HTERT RPE-1 (cell line): ENCODE data around the gene TAS2R60.
"Not testable (repeated sequence)": the region's sequence is repeated elsewhere in the genome, so short reads cannot be mapped to it uniquely, and the experiment has no call there.

Source experiments
- in situ Hi-C: fragments of 300-500 bp; cut with MboI; formaldehyde crosslinking; loops from 4 replicates; pipeline ENCODE4 v1.14.3; 2020; ENCODE audit warnings: low sequenced_read_pairs

TAS2R60 gene, protein sequence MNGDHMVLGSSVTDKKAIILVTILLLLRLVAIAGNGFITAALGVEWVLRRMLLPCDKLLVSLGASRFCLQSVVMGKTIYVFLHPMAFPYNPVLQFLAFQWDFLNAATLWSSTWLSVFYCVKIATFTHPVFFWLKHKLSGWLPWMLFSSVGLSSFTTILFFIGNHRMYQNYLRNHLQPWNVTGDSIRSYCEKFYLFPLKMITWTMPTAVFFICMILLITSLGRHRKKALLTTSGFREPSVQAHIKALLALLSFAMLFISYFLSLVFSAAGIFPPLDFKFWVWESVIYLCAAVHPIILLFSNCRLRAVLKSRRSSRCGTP

DNA sequence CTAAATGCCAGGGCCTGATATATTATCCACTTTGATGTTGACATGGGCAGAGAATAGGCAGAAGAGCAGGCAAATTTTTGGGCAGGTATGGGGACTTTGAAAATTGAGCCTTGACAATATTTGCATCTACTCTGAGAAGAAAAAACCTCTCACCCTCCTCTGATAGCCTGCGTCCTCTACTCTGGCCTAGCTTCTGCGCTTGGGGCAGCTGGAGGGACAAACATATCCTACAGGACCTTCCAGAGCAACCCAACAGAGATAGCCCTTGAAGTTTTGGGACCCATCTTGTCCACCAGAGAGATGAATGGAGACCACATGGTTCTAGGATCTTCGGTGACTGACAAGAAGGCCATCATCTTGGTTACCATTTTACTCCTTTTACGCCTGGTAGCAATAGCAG is at the start of gene TAS2R60:
TAS2R60 (plus strand) TSS at position 301 of the 400 bp plus-strand sequence; CDS start at position 301, 0 bp downstream.
- in situ Hi-C loops: no loop called here

DNA sequence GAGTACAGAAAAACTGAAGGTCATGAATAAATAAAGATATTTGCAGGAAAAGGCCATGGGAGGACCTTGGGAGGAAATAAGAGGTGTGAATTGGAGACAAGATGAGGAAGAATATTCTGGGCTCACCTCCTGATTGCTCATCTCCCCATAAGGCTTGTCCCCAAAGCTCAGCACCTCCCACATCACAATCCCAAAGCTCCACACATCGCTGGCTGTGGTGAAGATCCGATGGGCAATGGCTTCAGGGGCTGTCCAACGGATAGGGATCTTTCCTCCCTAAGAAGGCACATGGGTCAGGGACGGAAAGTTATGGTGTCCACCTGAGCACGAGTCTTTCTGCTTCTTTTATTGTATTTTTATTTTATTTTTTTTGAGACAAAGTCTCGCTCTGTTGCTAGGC is 49.2 kb upstream of the TAS2R60 start:
- in situ Hi-C loops: no loop called here

DNA sequence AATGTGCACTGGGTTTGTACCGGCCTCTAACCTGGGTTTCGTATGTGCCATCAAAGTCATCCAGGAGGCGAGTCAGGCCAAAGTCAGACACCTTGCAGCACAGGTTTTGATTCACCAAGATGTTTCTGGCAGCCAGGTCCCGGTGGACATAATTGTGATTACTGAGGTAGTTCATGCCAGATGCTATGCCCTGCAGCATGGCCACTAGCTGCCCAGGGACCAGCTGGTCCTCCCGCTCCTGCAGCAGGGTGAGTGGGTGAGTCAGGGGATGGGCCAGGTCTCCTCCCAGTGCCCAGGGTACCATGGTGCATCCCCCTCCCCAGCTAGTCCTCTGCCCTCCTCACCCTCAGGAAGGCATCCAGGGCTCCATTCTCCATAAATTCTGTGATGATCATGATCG is 48.5 kb upstream of the TAS2R60 start:
- in situ Hi-C loops: no loop called here

DNA sequence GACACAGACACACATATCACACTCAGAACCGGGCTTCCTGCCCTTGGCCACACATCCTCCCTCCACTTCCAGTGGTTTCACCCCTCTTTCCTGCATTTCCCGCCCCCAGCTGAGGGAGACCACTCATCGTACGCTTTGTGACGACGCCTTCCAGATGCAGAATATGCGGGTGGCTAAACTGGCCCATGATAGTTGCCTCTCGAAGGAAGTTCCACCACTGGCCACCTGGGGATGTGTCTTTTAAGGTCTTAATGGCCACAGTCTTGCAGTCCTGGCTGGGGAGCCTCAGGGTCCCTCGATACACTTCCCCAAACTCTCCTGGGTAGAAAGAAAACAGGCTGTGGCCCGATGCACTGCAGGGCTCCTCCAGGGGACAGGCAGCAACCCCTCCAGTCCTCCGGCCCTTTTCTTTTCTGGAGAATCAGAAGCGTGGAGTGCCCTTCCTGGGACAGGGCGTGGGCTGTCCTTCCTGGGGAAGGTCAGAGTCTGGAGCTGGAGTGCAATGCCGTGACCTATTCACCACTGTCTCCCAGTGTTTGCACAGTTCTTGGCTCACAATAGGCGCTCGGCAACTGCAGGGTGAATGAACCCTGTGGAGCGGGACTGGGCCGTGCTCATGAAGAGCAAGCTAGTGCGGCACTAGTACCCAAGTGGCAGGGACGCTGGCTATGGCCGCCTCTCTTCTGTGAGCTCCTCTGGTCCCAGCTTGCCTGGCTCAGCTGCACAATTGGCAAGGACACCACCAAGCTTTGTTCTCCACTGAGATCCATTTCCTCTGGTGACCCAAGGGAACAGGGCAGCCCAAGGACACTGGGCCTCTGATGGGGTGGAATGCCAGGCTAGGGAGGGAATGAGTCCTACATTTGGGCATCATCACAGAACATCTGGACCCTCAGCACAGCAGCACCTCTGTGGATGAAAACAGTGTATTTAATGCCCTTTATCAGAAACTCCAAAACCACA is 47.8 kb upstream of the TAS2R60 start:
- in situ Hi-C loops: no loop called here

DNA sequence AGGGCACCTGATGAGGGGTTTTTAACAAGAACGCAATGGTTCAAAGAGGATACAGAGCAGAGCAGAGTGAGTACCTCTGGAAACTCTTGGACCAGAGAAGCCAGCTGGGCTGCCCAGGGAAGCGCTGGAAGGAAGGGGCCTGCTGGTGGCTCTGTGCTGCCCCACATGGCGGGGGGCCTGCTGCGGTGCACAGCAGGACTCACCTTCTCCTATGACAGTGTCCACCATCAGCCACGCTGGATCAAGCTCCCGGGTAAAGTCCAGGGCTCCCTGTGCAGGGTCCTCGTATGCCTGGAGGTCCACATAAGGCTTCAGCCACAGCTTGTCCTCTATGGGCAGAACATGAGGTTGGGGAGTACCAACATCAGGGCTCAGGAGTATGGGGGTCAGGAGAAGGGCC is 47.1 kb upstream of the TAS2R60 start:
- in situ Hi-C loops: no loop called here

DNA sequence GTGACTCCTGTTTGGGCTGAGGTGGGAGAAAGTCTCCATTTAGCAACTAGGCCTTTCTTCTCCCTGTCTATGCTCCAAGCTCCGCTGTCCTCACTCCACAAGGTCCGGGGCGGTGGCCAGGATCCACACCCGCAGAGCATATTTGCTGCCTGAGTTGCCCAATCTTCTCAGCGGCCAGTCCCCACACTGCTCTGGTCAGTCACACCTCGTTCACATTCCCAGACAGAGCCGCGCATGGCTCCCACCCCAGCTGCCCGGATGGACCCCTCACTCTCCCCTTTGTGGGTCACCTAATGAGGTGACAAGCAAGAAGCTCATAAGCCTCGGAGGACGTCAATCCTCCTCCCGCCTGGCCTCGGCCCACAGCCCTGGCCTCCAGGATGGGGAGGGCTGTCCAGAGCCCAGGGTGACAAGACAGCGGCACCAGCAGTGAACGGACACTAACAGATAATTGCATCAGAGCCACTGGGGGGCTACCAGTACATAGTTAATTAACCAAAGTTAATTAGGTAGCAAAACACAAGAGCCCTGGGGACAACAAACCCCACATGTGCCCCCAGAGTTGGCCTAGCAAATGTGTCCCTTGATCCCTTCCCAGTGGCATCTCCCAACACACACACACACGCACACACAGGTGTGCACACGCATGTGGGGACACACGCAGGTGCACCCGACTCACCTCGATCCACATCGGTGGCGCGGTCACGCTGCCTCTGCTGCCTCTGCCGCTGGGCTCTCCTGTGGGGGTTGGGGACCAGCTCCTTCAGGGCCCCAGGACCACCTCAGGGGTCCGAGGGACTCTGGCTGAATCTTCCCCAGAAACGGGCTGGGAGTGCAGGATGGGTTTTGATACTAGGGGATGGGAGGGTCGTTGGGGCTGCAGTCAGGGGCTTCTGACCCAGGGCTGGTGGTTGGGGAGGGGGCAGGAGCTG is 46.4 kb upstream of the TAS2R60 start:
- in situ Hi-C loops: no loop called here

DNA sequence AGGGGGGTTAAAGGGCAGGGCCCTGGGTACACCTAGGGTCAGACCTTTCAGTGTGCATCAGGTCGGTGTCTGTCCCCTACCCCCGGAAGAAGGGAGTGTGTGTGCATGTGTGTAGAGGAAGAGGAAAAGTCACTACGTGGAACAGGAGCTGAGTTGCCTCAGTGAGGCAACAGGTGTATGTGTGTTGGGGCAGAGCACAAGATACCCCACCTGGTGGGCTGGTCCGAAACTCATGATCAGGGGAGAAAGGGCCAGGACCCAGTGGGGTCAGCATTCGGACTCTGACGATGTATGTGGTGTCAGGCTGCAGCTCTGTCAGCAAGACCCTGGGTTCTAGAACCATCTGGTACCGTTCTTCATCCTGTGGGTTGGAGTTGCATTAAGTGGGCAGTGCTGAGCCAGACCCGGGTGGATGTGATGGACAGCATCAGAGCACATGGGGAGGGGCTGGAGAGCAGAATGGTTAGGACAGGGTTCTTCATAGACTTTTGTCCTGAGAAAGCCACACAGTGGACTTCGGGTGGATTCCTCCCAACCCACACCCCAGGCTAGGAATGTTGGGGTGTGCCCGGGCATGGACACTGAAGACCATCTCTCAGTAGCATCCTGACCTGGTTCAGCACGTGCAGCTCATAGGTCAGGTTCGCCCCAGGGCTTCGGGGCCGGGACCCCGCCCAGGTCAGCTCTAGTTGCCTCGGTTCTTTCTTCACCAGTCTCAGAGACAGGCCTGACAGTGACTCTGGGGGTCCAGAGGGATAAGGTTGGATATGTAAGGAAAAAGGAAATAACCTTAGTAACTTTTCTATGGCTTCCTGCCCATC is 45.3 kb upstream of the TAS2R60 start:
- in situ Hi-C loops: no loop called here

DNA sequence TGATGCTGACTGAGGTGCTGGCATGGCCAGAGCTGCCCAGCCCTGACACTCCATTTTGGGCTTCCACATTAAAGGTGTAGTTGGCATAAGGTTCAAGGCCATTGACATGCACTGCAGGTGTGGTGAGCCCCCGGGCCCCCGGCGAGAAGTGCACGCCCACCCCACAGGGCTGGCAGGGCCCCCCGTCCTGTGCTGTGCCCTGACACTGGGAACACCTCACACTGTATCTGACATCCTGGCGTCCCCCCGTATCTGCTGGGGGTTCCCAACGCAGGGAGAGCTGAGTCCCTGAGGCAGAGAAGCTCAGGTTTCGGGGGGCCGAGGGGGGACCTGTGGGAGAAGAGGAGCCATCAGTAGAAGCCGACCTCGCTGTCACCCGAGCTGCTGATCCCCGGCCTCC is 44.6 kb upstream of the TAS2R60 start:
- in situ Hi-C loops: no loop called here

DNA sequence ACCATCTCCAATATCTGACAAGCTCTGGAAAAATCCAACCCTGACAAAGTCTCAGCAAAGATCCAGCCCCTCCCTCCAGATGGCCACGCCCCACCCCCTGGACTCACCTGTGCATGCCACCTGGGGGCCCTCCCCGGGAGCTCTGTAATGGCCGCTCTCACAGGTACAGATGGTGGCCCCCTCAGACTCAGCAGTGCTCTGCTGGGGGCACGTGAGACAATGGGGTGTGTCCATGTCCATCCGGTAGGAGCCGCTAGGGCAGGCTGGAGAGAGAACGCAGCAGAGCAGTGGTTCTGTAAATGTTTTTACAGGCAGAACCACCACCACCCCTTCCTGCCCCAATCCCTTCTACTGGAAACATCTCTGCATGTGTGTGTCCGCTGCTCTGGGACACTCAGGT is 44.1 kb upstream of the TAS2R60 start:
- in situ Hi-C loops: no loop called here

DNA sequence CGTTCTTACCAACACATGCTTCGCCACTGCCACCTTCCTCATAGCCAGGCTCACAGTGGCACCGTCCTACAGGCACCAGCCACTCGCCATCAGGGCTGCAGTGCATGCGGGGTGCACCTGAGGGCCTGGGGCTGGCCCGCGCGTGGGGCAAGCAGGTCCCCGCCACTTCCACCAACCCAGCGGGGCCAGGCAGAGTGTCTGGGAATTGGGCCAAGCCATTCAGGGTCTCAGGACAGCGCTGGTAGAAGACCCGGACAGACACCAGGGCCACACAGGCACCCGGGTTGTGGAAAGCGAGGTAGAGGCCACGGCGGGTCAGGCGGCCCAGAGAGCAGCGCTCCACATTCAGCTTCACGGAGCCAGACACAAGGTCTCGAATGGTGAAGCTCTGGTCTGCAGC is 43.6 kb upstream of the TAS2R60 start:
- in situ Hi-C loops: no loop called here

DNA sequence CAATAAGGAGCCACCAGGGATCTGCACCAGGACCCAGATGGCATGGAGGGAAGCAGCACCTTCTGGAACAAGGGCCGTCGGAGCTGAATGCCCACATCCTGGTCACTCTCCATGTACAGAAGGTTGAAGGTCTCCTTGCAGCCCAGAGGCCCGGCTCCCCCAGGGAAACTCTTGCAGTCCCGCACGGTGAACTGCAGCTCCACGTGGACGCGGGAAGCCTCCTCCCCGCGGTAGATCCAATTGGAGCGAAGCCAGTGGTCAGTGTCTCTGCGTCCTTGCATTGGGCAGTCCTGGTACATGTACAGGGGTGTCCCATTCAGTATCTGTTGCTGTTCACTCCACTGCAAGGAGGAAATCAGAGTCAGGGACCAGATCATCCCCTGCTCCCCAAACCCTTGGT is 42.0 kb upstream of the TAS2R60 start:
- in situ Hi-C loops: no loop called here

DNA sequence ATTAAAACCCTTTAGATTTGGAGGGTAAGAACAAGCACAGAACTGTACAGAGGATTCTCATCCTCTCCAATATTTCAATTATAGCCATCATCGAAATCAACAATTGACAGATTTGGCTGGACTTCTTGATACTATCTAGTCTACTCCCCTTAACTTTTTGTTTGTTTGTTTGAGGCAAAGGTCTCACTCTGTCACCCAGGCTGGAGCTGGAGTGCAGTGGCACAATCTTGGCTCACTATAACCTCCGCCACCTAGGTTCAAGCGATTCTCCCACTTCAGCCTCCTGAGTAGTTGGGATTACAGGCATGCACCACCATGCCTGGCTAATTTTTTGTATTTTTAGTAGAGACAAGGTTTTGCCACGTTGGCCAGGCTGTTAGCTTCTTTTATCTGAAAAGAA is 41.0 kb upstream of the TAS2R60 start:
- in situ Hi-C loops: not testable (repeated sequence)

DNA sequence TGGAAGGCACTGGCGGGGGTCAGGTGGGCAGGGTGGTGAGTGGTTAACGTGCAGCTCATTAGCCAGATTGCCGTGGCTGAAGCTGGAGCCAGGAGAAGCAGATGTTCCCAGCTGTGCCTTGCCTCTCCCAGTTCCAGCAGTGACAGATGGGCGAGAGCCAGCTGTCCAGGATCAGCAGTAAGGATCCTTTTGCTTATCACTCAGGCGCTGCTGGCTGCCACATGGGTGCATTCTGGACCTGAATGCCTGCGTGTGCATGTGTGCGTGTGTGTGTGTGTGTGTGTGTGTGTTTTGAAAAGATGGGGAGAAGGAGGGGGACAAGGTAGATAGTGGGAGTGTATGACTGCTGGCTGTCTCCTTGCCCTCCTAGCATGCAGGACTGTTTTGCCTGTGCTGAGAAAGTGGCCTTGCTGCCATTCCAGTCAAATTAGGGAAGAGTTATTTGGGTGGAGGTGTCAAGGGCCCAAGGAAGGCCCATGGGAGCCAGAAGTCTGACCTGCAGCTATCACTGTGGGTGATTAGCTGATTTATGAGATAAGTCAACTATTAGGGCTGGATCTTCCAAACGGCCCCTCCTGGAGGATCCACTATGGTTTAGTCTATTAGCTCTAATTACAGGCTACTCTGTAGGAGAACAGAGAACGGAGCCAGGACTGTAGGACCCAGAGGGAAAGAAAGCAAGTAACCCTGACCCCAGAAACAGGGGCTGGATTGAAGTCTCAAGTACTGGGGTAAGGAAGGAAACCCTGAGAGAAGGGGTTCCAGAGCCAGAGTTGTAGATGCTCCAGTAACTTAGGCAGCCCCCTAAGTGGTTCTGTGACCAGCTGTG is 37.9 kb upstream of the TAS2R60 start:
- in situ Hi-C loops: no loop called here

DNA sequence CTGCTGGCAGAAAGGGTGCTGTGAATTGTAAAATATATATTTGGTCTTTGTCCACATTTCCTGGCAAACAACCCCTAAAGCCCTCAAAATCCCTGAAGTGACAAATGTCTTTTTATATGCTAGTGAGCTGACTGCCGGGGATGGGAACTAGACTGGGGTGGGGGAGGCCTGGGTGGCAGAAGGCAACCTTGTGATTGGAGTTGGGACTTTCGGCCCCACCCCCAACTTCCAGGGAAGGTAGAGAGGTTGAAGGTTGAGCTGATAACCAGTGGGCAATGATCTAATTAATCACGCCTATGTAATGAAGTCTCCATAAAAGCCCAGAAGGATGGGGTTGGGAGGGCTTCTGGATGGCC is 37.3 kb upstream of the TAS2R60 start:
- in situ Hi-C loops: no loop called here

DNA sequence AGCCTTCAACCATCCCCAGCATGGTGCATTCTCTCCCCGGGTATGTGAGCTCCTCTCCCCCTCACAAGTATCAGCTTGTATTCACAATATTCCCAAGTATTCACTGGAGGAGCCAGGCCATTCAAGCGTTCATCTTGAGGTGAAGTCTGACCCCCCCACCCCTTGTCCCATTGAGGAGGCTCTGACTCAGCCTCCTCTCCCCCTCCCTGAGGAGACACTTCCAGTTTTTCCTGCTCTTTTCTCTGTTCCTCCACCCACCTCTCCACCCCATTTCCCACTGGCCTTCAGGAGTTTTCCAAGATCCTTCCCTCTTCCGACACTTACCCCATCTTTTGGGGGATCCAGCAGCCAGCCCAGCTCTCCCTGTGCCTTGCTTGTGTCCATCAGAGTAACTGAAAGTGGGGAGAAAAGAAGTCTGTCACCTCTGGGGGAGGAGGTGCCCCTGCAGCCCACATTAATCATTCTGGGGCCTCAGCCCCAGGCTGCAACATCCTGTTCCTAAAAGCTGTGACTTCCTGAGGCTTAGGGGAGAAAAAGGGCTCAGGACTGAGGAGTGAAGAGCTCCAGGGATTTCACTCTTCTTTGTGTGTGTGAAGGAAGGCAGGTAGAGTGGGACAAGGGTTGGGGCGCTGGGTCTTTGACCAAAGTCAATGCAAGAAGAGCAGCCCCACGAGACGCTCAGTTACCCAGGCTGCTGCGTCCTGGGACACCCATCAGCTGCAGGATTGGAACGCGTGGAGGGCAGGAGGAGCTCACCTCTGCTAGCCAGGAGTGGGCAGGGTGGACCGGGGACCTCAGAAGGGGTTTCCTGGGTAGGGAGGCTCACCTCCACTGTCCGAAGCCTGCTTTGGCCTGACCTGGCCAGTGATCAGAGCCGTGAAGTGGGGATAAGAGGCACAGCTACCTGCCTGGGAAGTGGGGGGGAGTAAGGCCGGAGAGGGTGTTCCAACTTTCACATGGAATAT is 35.7 kb upstream of the TAS2R60 start:
- in situ Hi-C loops: no loop called here

DNA sequence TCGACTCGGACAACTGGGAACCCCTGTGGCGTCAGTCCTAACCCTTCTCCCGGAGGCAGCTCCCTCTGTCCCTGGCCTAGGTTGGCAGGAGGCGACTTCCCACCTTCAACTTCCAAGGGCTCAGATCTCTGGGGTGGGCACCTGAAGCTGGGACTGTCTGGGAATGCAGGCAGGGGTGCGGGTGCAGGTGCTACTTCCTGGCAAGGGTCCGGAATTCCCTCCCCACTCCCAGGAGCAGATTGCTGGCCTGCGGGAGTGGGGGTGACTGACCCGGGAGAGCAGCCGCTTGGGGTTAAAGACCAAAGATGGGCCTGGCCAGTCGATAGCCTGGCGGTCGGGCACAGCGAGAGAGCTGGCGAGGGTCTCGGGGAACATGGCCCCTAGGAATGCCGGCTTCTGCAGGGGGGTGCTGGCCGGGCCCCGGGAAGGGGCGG is 35.0 kb upstream of the TAS2R60 start:
- in situ Hi-C loops: no loop called here

DNA sequence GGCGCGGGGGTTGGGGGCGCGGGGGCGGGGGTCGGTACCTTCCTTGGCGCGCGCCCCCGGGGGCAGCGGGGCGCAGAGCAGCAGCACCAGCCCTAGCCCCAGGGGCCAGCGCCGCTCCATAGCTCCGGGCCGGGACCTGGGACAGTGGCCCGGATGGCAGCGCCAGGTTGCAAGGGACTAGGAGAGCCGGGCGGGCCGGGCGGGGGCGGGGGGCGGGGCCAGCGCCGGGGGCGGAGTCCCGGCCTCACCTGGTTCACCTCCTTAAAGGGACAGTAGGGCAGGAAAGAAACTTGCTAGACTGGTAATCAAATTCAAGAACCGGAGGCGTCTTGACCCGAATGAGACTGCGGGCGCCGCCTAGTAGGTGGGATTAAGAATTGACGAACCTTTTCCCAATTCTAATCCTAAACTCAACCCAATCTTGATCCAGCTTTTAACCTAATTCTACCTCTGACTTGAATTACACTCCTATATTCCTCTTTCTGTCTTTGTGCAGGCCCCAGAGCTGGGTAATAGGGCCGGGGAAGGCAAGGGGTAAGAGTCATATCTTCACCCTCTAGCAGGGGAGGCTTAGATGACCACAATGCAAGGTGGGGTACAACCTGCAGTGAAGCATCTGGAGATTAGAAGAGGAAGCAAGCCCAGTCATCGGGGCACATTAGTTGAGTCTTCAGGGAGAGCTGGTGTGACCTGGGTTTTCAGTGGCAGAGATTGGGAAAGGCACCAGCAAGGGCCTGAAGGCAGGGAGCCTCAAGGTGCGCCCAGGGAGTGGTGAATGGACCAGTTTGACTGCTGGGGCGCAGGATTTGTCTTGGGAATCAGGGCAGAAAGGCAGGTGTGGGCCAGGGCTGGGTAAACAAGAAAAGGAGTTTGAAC is 34.3 kb upstream of the TAS2R60 start, which contains the start of gene EPHA1:
EPHA1 (minus strand) TSS at position 171 of the 876 bp plus-strand sequence; CDS start at position 120, 51 bp downstream.
- in situ Hi-C loops: no loop called here
